Tibial nerve (tissue), 4 donors: ENCODE results near the gene CABP1. TPM values are rescaled to one million over a fixed set of nuclear protein-coding genes. Genes with fewer than 3 reads are reported as not detected.

ENCODE experiments used
- DNase-seq, 2 donors: peaks; one replicate each; pipeline ENCODE4 v3.0.0-alpha.2; 2019; ENCODE audit warnings: low spot score in 2 of 2
- H3K27ac ChIP-seq, 4 donors: fragments of 200-600 bp; sonication (generic) in 3 of 4; one replicate each; pipeline ENCODE4 v1.5.1; 2017 to 2019; ENCODE audit warnings: mild to moderate bottlenecking in 1 of 4
- H3K27me3 ChIP-seq, 2 donors: fragments of 200-600 bp; sonication (generic) in 1 of 2; one replicate each; pipeline versions ENCODE4 v1.5.1 to v1.6.0; 2017 to 2019
- H3K36me3 ChIP-seq, 3 donors: fragments of 200-600 bp; sonication (generic); one replicate each; pipeline ENCODE4 v1.5.1; 2018 to 2019
- H3K4me1 ChIP-seq, 4 donors: fragments of 200-600 bp; sonication (generic) in 3 of 4; one replicate each; pipeline ENCODE4 v1.5.1; 2017 to 2019
- H3K4me3 ChIP-seq, 4 donors: fragments of 200-600 bp; sonication (generic) in 3 of 4; one replicate each; pipeline ENCODE4 v1.5.1; 2017 to 2019; ENCODE audit warnings: mild to moderate bottlenecking in 1 of 4, moderate library complexity in 1 of 4
- H3K9me3 ChIP-seq, 4 donors: fragments of 200-600 bp; sonication (generic) in 3 of 4; one replicate each; pipeline ENCODE4 v1.5.1; 2017 to 2019
- EP300 ChIP-seq, 2 donors: sonication (generic); formaldehyde crosslinking; IDR thresholded peaks; one replicate each; pipeline ENCODE4 v1.6.1; 2017; ENCODE audit warnings: antibody characterized with exemption in 2 of 2, mild to moderate bottlenecking in 1 of 2
- POLR2A ChIP-seq, 2 donors: fragments of 450-650 bp; IDR thresholded peaks; one replicate each; pipeline ENCODE4 v1.6.1; 2017; ENCODE audit warnings: antibody characterized with exemption in 2 of 2, mild to moderate bottlenecking in 2 of 2, moderate library complexity in 2 of 2
- WGBS, 2 donors: methylation state at CpG; one replicate each; pipeline ENCODE4 v1.1.5; 2018; 5-methylcytosine and 5-hydroxymethylcytosine counted together
- total RNA-seq, 4 donors: library from RNA; depleted of rRNA; stranded (reverse); fragments of >200 nt; gene quantifications; one replicate each; pipeline ENCODE4 v1.1.0, GENCODE V29; 2016
- TF ChIP-seq, protein P1 (sequence below), 5 experiments: fragments of 200-600 bp in 3 of 5; fragments of 450-650 bp in 2 of 5; sonication (generic) in 3 of 5; IDR thresholded peaks; one replicate each; pipeline ENCODE4 v1.5.1; 2016 to 2019; ENCODE audit warnings: antibody characterized with exemption in 5 of 5, mild to moderate bottlenecking in 3 of 5, moderate library complexity in 2 of 5

The CABP1 gene
- total RNA-seq, 4 donors from 2014 or later: 0.21 to 0.22 TPM; not detected in 2

DNA sequence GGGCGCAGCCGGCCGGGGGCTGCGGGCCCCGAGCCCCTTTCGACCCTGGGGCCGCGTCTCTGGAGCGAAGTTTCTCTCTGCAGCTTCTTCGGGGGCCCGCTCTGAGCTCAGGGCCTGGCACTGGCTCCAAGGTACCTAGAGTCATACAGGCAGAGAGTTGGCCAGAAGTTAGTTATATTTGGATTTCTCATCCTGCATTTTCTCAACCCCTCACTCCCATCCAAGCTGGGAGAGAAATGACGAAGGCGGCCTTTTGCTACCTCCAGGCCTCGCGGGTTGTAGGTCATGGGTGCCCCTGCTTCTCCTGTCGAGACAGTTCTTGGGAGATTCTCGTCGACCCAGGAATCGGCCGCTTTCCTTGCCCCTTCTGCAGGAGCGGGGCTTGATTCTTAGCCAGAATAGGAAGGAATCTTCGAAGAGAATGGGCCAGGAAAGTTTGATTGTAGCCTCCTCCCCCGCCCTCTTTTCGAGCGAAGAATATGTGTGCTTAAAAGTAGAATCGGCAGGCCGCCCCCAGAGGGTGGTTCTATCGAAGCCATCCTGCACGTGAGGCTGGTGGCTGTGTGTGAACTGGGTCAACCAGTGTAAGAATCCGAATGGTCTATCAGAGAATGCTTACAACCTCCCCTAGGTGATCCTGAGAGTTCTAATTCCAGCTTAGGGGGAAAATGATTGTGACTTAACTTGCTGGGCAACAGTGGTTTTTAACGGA, 47.3 kb downstream of the CABP1 start:
- Histone ChIP-seq H3K4me3 (peak overlapping the region; percentile 78 to 96 (median 88)), H3K36me3 (no peaks in the 10 kb centered on the region), H3K9me3 (no peaks in the 10 kb centered on the region), H3K27ac (peak overlapping the region; percentile 58 to 95 (median 90)), H3K27me3 (no peaks in the 10 kb centered on the region), H3K4me1 (peaks cover 0 to 52% (median 40%) of the 10 kb centered on the region in 4 donors)
- TF ChIP-seq, protein P1, sequence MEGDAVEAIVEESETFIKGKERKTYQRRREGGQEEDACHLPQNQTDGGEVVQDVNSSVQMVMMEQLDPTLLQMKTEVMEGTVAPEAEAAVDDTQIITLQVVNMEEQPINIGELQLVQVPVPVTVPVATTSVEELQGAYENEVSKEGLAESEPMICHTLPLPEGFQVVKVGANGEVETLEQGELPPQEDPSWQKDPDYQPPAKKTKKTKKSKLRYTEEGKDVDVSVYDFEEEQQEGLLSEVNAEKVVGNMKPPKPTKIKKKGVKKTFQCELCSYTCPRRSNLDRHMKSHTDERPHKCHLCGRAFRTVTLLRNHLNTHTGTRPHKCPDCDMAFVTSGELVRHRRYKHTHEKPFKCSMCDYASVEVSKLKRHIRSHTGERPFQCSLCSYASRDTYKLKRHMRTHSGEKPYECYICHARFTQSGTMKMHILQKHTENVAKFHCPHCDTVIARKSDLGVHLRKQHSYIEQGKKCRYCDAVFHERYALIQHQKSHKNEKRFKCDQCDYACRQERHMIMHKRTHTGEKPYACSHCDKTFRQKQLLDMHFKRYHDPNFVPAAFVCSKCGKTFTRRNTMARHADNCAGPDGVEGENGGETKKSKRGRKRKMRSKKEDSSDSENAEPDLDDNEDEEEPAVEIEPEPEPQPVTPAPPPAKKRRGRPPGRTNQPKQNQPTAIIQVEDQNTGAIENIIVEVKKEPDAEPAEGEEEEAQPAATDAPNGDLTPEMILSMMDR (IDR thresholded peaks at IDR 0.05): no peak
- TF ChIP-seq EP300 (IDR thresholded peaks at IDR 0.05) (no peak), POLR2A (IDR thresholded peaks at IDR 0.05) (no peak)
- WGBS, 2 donors: 0 to 1% methylated on average over 24 to 31 of the region's 31 CpGs
- no peak for DNase-seq

DNA sequence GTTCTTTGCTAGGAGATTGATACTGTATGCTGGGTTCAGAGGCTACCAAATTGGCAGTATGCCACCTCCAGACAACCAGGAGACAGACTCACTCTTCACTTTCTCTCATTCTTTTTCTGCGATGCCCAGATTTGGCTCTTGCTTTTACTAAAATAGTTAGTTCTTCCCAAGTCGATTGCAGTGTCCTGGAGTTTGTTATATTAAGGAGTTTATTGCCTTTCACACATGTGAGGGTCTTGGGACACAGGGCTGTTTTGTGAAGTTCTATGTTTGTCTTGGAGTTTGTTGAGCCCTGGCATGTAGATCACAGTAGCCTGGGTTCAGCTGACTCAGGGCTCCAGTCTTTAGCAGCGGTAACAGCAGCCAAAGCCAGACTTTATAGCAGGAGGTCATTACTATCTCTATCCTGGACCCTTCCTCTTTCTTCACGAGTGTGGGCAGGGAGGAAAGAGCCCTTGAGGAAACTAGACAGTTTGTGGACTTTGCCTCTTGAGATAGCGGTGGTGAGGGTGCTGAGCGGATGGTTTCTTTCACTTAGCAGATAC, 48.2 kb downstream of the CABP1 start:
- Histone ChIP-seq H3K27ac (peak overlapping the region in 3 of 4 donors; percentile 88 to 95 (median 93)), H3K36me3 (peaks cover 0 to 5% (median 0%) of the 10 kb centered on the region in 3 donors), H3K4me1 (peaks cover 0 to 54% (median 40%) of the 10 kb centered on the region in 4 donors), H3K9me3 (no peaks in the 10 kb centered on the region), H3K4me3 (peak overlapping the region; percentile 78 to 96 (median 88)), H3K27me3 (no peaks in the 10 kb centered on the region)
- TF ChIP-seq POLR2A (IDR thresholded peaks at IDR 0.05) (no peak), EP300 (IDR thresholded peaks at IDR 0.05) (no peak)
- TF ChIP-seq, protein P1 (IDR thresholded peaks at IDR 0.05): no peak
- 7 to 11% methylated on average over 6 of the region's 6 CpGs for WGBS, 2 donors
- DNase-seq: no peak

DNA sequence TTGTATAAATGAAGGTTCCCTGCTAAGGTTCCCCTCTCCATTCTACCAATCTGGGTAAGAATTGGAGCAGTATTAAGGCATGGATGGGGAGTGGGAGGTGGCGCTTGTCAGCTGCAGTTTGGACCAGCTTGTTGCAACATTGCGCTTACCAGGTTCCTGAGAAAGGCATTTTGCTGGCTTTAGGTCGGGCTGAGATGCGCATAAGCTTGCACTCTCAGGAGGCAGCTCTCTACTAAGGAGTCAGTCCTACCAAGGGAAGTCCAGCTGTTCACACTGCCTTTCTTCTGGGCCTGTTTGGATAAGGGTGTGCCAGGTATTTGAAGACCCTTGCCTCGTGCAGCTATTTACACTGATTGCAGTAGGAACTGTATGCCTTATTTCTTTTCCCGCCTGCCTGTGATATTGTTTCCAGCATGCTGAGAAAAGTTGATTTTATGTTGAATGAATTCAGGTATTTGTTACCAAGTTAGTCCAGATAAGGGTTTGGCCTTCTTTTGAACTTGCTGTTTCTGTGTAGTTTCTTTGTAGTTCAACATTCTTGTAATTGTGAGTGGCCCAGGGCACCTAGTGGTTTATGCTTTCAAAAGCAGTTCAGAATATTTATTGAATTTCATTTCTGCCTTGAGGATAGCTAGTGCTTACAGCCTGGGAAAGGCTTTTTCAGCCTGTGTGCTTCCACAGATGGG, 49.1 kb downstream of the CABP1 start:
- 62 to 66% methylated on average over 6 of the region's 6 CpGs for WGBS, 2 donors
- Histone ChIP-seq H3K4me3 (peak overlapping the region in 2 of 4 donors; percentile 78 to 80), H3K27ac (no peak overlapping the region), H3K27me3 (no peaks in the 10 kb centered on the region), H3K9me3 (no peaks in the 10 kb centered on the region), H3K4me1 (peaks cover 0 to 54% (median 40%) of the 10 kb centered on the region in 4 donors), H3K36me3 (peaks cover 0 to 14% (median under 1%) of the 10 kb centered on the region in 3 donors)
- DNase-seq: no peak
- TF ChIP-seq, protein P1 (IDR thresholded peaks at IDR 0.05): no peak
- TF ChIP-seq POLR2A (IDR thresholded peaks at IDR 0.05) (no peak), EP300 (IDR thresholded peaks at IDR 0.05) (no peak)

DNA sequence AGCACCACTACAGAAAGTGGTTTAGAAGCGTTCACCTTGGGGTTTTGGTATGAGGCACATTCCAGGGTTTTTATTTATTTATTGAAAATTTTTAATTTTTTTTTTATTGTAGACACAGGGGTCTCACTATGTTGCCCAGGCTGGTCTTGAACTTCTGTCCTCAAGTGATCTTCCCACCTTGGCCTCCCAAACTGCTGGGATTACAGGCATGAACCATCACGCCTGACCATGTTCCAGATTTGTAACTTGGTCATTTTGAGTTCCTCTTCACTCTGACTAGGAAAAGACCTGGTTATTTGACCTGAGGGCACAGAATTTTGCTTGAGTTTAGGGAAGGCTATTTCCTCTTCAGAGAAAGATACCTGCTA, 49.6 kb downstream of the CABP1 start:
- Histone ChIP-seq H3K4me1 (peaks cover 0 to 54% (median 38%) of the 10 kb centered on the region in 4 donors), H3K27me3 (no peaks in the 10 kb centered on the region), H3K9me3 (no peaks in the 10 kb centered on the region), H3K27ac (no peak overlapping the region), H3K36me3 (peaks cover 0 to 19% (median 4%) of the 10 kb centered on the region in 3 donors), H3K4me3 (no peak overlapping the region)
- no peak for DNase-seq
- TF ChIP-seq, protein P1 (IDR thresholded peaks at IDR 0.05): no peak
- TF ChIP-seq POLR2A (IDR thresholded peaks at IDR 0.05): no peak
- no peak for TF ChIP-seq EP300 (IDR thresholded peaks at IDR 0.05)
- WGBS, 2 donors: 88 to 93% methylated on average over 2 of the region's 2 CpGs

DNA sequence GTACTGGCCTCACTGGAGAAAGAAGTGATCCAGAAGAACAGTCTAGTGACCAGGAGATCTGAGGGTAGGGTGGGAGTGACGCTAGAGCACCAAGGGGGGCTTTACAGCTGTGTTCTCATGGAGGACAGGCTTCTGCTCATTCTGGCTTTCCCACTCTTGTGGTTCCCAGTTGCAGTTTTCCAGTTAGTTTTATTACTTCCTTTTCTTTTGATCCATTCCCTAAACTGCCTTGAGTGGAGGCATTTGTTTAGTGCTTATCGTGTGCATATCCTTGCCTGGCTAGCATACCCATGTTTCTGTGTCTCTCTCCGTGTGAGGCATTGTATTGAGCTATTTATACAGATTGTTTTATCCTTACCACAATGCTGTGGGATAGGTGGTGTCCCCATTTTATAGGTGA, 50.6 kb downstream of the CABP1 start:
- Histone ChIP-seq H3K4me1 (peaks cover 0 to 47% (median 34%) of the 10 kb centered on the region in 4 donors), H3K27ac (no peak overlapping the region), H3K4me3 (no peak overlapping the region), H3K36me3 (peaks cover 0 to 28% (median 4%) of the 10 kb centered on the region in 3 donors), H3K9me3 (no peaks in the 10 kb centered on the region), H3K27me3 (no peaks in the 10 kb centered on the region)
- TF ChIP-seq, protein P1 (IDR thresholded peaks at IDR 0.05): no peak
- TF ChIP-seq POLR2A (IDR thresholded peaks at IDR 0.05) (no peak), EP300 (IDR thresholded peaks at IDR 0.05) (no peak)
- DNase-seq: no peak
- WGBS, 2 donors: 50 to 54% methylated on average over 3 of the region's 3 CpGs
